ENCODE measurements around the gene CSGALNACT2.

The CSGALNACT2 gene

GRCh38 chr10:43136432-43136831 lies 1.8 kb upstream of the CSGALNACT2 start:
- H3K36me3 ChIP-seq (ENCODE audit: low read length) = no peaks in the 10 kb centered on the region
- no peaks in the 10 kb centered on the region for H3K9me2 ChIP-seq (replicated peaks; ENCODE audit: insufficient read depth, low read length)
- H3K27me3 ChIP-seq (ENCODE audit: low read length) = no peaks in the 10 kb centered on the region
- H2AFZ ChIP-seq (ENCODE audit: low read depth, low read length, severe bottlenecking) = no peak overlapping the region
- H3F3A ChIP-seq (ENCODE audit: insufficient read depth) = no peaks in the 10 kb centered on the region; the same call in 1 of the 2 replicates
- no peak overlapping the region for H3K9ac ChIP-seq (ENCODE audit: low read length)
- no peak for TF ChIP-seq EZH2phosphoT487 (conservative IDR thresholded peaks at IDR 0.05; ENCODE audit: low read length)
- no peak for TF ChIP-seq CTCF (IDR thresholded peaks at IDR 0.05; ENCODE audit: insufficient read depth, low read length, poor library complexity, severe bottlenecking)
- H3K4me2 ChIP-seq (ENCODE audit: low read depth, low read length, poor library complexity, severe bottlenecking) = no peak overlapping the region
- H3K27ac ChIP-seq (ENCODE audit: low read depth, low read length) = no peak overlapping the region
- no peak overlapping the region for H3K4me3 ChIP-seq (ENCODE audit: insufficient read depth, low read length, poor library complexity, severe bottlenecking)
- H3K9me3 ChIP-seq (ENCODE audit: insufficient read depth, low read length) = no peaks in the 10 kb centered on the region
- H3K79me2 ChIP-seq (ENCODE audit: insufficient read depth, low read length) = peaks cover 22% of the 10 kb centered on the region
- no peaks in the 10 kb centered on the region; the same call in 1 of the 2 replicates for H4K20me1 ChIP-seq (ENCODE audit: low read depth, low read length)

- TF ChIP-seq CTCF (IDR thresholded peaks at IDR 0.05; ENCODE audit: insufficient read depth, low read length, poor library complexity, severe bottlenecking) (no peak), EZH2phosphoT487 (conservative IDR thresholded peaks at IDR 0.05; ENCODE audit: low read length) (no peak)
- no peaks in the 10 kb centered on the region; the same call in 1 of the 2 replicates for H4K20me1 ChIP-seq (ENCODE audit: low read depth, low read length)
- no peak overlapping the region for H3K27ac ChIP-seq (ENCODE audit: low read depth, low read length)
- H3K9ac ChIP-seq (ENCODE audit: low read length) = peak overlapping the region; percentile 78
- no peaks in the 10 kb centered on the region for H3K9me3 ChIP-seq (ENCODE audit: insufficient read depth, low read length)
- peak overlapping the region; percentile 73 for H3K4me3 ChIP-seq (ENCODE audit: insufficient read depth, low read length, poor library complexity, severe bottlenecking)
- H3K9me2 ChIP-seq (replicated peaks; ENCODE audit: insufficient read depth, low read length) = no peaks in the 10 kb centered on the region
- H3K27me3 ChIP-seq (ENCODE audit: low read length) = no peaks in the 10 kb centered on the region
- no peaks in the 10 kb centered on the region for H3K36me3 ChIP-seq (ENCODE audit: low read length)
- H3K4me2 ChIP-seq (ENCODE audit: low read depth, low read length, poor library complexity, severe bottlenecking) = peak overlapping the region; percentile 81
- H2AFZ ChIP-seq (ENCODE audit: low read depth, low read length, severe bottlenecking) = no peak overlapping the region
- peaks cover 22% of the 10 kb centered on the region for H3K79me2 ChIP-seq (ENCODE audit: insufficient read depth, low read length)
- H3F3A ChIP-seq (ENCODE audit: insufficient read depth) = no peaks in the 10 kb centered on the region; the same call in 1 of the 2 replicates
Observed at GRCh38 chr10:43136995-43137716, 1.1 kb upstream of the CSGALNACT2 start.

- Histone ChIP-seq H3K9me3 (ENCODE audit: insufficient read depth, low read length) (no peaks in the 10 kb centered on the region), H2AFZ (ENCODE audit: low read depth, low read length, severe bottlenecking) (peak overlapping the region; percentile 95), H3K36me3 (ENCODE audit: low read length) (no peaks in the 10 kb centered on the region), H3K4me2 (ENCODE audit: low read depth, low read length, poor library complexity, severe bottlenecking) (peak overlapping the region; percentile 81), H3K79me2 (ENCODE audit: insufficient read depth, low read length) (peaks cover 27% of the 10 kb centered on the region), H3K4me3 (ENCODE audit: insufficient read depth, low read length, poor library complexity, severe bottlenecking) (peak overlapping the region; percentile 73), H3K9ac (ENCODE audit: low read length) (peak overlapping the region; percentile 78), H3F3A (ENCODE audit: insufficient read depth) (no peaks in the 10 kb centered on the region; the same call in 1 of the 2 replicates), H3K9me2 (replicated peaks; ENCODE audit: insufficient read depth, low read length) (no peaks in the 10 kb centered on the region), H3K27me3 (ENCODE audit: low read length) (no peaks in the 10 kb centered on the region), H4K20me1 (ENCODE audit: low read depth, low read length) (peaks cover 3% of the 10 kb centered on the region; the same call in 1 of the 2 replicates), H3K27ac (ENCODE audit: low read depth, low read length) (no peak overlapping the region)
- TF ChIP-seq CTCF (IDR thresholded peaks at IDR 0.05; ENCODE audit: insufficient read depth, low read length, poor library complexity, severe bottlenecking) (no peak), EZH2phosphoT487 (conservative IDR thresholded peaks at IDR 0.05; ENCODE audit: low read length) (no peak)
Observed at GRCh38 chr10:43137717-43138020, 576 bp upstream of the CSGALNACT2 start.

Data from SU-DHL-6 (cell line).